Ramos (cell line): ENCODE measurements around the gene GRID1.

Experiments
- in situ Hi-C: fragments of 300-500 bp; cut with MboI; formaldehyde crosslinking; loops from one replicate; pipeline ENCODE4 v1.14.3; 2022; ENCODE audit warnings: low sequenced_read_pairs; ENCODE audit not compliant: unreplicated experiment

GRID1 gene

GRCh38 chr10:86356296-86356695, 10.3 kb downstream of the GRID1 start:
- in situ Hi-C loops = no loop called here

DNA sequence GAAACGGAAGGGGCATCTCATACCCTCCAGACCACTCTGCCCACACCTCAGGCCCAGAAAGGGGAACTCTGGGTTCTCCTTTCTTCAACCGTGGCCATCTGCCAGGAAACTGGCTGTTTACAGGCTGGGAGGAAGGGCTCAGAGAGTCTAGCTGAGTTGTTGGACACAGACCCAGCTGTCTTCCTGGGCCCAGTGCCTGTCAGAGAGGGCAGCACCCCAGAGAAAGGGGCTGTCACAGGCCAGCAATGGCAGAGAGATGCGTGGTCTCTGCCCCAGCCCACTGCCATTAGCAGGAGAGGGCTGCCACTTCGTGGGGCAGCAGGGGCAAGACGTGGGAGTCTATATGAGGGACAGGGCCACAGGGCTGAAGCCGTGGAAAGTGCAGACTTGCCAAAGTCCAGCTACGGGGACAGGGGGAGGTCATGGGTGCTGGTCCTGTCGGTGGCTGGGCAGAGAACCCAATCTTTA, 11.0 kb downstream of the GRID1 start:
- in situ Hi-C loops = no loop called here

- in situ Hi-C loops = no loop called here
Measured at GRCh38 chr10:86354761-86355540, 11.6 kb downstream of the GRID1 start.

- in situ Hi-C loops = no loop called here
Measured at GRCh38 chr10:86353506-86354485, 12.8 kb downstream of the GRID1 start.

DNA sequence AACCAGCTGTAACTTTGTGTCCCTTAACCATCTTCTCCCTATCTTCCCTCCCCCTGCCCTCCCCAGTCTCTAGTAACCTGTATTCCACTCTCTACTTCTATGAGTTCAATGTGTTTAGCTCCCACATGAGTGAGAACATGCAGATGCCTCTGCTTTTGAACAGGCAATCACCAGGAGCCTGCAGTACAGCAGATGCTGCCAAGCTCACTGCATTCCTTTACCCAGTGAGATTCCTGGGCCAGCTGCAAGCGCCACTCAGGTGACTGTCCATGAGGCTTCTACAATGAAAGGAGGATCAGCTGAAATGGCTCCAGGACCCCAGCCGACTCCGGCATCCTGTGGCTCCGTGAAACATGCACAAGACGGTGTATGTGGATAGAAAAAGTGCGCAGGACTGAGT, 15.7 kb downstream of the GRID1 start:
- in situ Hi-C loops = no loop called here

DNA sequence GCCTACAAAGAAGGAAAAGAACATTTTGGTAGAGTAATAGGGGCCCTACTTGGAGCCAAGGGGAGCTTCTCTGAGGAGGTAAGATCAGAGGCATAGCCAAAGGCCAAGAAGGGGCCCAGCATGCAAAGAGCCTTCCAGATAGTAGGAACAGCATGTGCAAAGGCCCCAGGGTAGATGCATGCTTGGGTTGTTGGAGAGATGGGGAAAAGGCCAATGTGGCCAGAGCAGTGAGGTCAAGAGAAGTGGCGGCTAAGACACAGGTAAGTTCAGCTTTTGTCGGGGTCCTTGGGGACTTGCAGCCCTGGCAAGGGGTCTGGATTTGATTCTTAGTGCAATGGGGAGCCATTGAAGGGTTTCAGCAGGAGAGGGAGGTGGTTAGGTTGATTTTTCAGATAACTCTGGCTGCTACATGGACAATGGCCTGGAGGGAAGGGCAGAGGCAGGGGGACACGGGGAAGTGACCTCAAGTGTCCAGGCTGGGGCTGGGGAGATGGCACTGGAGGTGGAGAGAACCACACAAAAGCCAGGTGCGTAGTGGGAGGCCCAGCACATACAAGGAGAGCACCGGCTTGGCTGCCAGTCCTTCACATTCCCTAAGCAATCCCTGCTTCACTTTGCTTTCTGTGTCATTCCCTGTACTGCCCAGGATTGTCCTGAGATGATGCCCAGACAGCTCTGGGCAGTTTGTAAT, 16.5 kb downstream of the GRID1 start:
- in situ Hi-C loops = no loop called here

- in situ Hi-C loops = no loop called here
Measured at GRCh38 chr10:86349474-86349873, 17.1 kb downstream of the GRID1 start.

- in situ Hi-C loops = no loop called here
Measured at GRCh38 chr10:86348321-86349210, 18.0 kb downstream of the GRID1 start.

GRCh38 chr10:86347856-86348255, 18.7 kb downstream of the GRID1 start:
- in situ Hi-C loops = no loop called here

GRCh38 chr10:86346799-86347665, 19.6 kb downstream of the GRID1 start:
- in situ Hi-C loops = no loop called here

GRCh38 chr10:86345859-86346798, 20.5 kb downstream of the GRID1 start:
- in situ Hi-C loops = no loop called here

- in situ Hi-C loops = no loop called here
Measured at GRCh38 chr10:86345296-86345858, 21.2 kb downstream of the GRID1 start.

DNA sequence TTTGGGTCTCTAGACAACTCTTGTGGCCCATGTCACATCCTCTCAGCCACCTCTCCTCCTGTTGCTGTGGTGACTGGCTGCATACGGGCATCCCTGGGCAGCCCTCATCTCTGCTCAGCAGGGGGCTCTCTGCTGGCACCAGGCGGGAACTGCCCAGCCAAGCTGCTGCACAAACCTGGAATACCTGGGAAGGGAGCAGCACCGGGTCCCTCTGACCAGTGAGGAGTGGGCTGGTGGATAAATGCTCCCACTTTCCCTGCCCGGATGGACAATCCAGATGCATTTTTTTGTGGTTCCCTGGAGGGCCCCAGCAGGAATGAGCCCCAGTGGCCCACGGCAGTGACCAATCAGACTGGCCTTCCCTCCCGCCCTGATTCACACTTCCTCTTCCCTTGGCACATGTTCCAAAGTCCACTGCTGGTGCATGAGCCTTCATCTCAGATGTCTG, 21.9 kb downstream of the GRID1 start:
- in situ Hi-C loops = no loop called here

GRCh38 chr10:86344281-86344680, 22.3 kb downstream of the GRID1 start:
- in situ Hi-C loops = no loop called here

DNA sequence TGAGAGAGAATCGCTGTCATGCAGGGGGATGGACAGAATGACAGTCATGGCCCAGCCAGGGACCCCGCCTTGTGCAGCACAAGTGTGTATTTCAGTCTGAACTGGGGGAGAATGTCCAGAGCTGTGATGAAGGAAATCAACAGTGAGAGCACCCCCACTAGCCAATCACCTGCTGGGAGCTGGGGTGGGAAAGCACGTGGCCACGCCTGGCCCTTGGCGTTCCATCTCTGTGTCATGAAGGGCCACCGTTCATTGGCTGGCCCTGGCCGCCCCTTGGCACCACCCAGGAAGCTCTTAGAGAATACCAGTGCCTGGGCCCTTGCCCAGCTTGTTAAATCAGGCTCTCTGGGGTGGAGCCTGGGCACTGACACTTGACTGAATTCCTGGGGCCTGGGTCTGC, 22.8 kb downstream of the GRID1 start:
- in situ Hi-C loops = no loop called here

DNA sequence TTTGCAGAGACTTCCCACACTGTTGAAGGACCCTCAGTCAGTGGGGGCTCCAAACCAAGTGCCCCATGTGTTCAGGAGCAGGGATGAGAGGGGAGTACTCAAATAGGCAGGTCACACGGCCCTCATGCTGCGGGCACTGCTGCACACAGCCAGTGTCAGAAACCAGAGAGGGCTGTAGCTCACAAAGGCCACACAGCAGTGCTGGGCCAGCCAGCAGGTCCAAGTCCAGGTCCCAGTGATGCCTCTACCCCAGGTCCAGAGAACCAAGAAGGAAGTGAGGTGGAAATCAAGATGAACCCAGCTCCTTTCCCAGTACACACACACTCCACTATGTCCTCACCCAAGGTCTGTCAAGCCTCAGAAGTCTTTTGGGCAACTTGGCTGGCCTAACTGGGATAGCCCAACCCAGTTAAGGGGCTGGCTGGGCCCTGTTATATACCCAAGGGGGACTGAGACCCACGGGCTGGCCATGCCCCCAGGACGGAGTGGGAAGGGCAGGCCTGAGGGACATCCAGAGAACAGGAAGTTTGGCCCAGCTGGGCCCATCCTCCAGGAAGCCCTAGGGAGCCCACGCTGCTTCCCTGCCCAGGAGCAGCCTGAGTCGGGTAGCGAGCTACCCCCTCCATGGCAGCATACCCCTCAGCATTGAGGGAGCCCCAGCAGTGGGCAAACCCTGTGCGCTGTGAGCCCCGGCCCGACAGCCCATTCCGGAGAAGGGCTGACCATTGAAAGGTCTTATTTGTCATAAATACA, 24.3 kb downstream of the GRID1 start:
- in situ Hi-C loops = no loop called here
